ENCODE measurements around the gene DHODH.
"Not testable (repeated sequence)": the region's sequence is repeated elsewhere in the genome, so short reads cannot be mapped to it uniquely, and the experiment has no call there.

DHODH gene

GRCh38 chr16:72072514-72073342, 64.2 kb downstream of the DHODH start:
- Histone ChIP-seq H3K9ac (ENCODE audit: low read length) (no peak overlapping the region), H3K36me3 (replicated peaks; ENCODE audit: low read depth, low read length) (no peaks in the 10 kb centered on the region), H2AFZ (ENCODE audit: low read depth, low read length) (no peak overlapping the region), H3K9me3 (ENCODE audit: insufficient read depth, low read length) (no peaks in the 10 kb centered on the region), H4K20me1 (ENCODE audit: insufficient read depth, low read length) (no peaks in the 10 kb centered on the region), H3K4me1 (ENCODE audit: low read length) (no peaks in the 10 kb centered on the region), H3K4me3 (ENCODE audit: low read length) (no peak overlapping the region), H3K4me2 (ENCODE audit: low read length) (no peak overlapping the region), H3K79me2 (ENCODE audit: low read length) (no peaks in the 10 kb centered on the region), H3K27me3 (ENCODE audit: low read depth, low read length) (no peaks in the 10 kb centered on the region), H3K27ac (ENCODE audit: low read length) (no peak overlapping the region)
- TF ChIP-seq EZH2phosphoT487 (IDR thresholded peaks at IDR 0.05; ENCODE audit: low read depth) (no peak), CTCF (IDR thresholded peaks at IDR 0.05; ENCODE audit: low read depth, low read length) (no peak)

- TF ChIP-seq CTCF (IDR thresholded peaks at IDR 0.05; ENCODE audit: low read depth, low read length) = no peak
- no peak for TF ChIP-seq EZH2phosphoT487 (IDR thresholded peaks at IDR 0.05; ENCODE audit: low read depth)
- Histone ChIP-seq H3K79me2 (ENCODE audit: low read length) (no peaks in the 10 kb centered on the region), H3K27ac (ENCODE audit: low read length) (no peak overlapping the region), H3K27me3 (ENCODE audit: low read depth, low read length) (no peaks in the 10 kb centered on the region), H3K9ac (ENCODE audit: low read length) (no peak overlapping the region), H3K4me2 (ENCODE audit: low read length) (no peak overlapping the region), H3K4me1 (ENCODE audit: low read length) (no peaks in the 10 kb centered on the region), H3K4me3 (ENCODE audit: low read length) (no peak overlapping the region), H4K20me1 (ENCODE audit: insufficient read depth, low read length) (no peaks in the 10 kb centered on the region), H2AFZ (ENCODE audit: low read depth, low read length) (no peak overlapping the region), H3K36me3 (replicated peaks; ENCODE audit: low read depth, low read length) (no peaks in the 10 kb centered on the region), H3K9me3 (ENCODE audit: insufficient read depth, low read length) (no peaks in the 10 kb centered on the region)
Observed at GRCh38 chr16:72073560-72074230, 65.2 kb downstream of the DHODH start.

- H3K36me3 ChIP-seq (replicated peaks; ENCODE audit: low read depth, low read length); H3K27ac ChIP-seq (ENCODE audit: low read length); H3K79me2 ChIP-seq (ENCODE audit: low read length); H4K20me1 ChIP-seq (ENCODE audit: insufficient read depth, low read length); H3K9ac ChIP-seq (ENCODE audit: low read length); H3K4me2 ChIP-seq (ENCODE audit: low read length); H2AFZ ChIP-seq (ENCODE audit: low read depth, low read length); H3K4me1 ChIP-seq (ENCODE audit: low read length); H3K4me3 ChIP-seq (ENCODE audit: low read length); H3K9me3 ChIP-seq (ENCODE audit: insufficient read depth, low read length); H3K27me3 ChIP-seq (ENCODE audit: low read depth, low read length): not testable (repeated sequence)
Observed at GRCh38 chr16:72075067-72075466, 66.5 kb downstream of the DHODH start.

Data from OCI-LY3 (cell line).